Measurements from ENCODE around the gene CENPP. TPM values are rescaled to one million over a fixed set of nuclear protein-coding genes. Genes with fewer than 3 reads are reported as not detected.

Gene CENPP
- polyA plus RNA-seq, 2 donors: 2.2 to 3.6 TPM

DNA sequence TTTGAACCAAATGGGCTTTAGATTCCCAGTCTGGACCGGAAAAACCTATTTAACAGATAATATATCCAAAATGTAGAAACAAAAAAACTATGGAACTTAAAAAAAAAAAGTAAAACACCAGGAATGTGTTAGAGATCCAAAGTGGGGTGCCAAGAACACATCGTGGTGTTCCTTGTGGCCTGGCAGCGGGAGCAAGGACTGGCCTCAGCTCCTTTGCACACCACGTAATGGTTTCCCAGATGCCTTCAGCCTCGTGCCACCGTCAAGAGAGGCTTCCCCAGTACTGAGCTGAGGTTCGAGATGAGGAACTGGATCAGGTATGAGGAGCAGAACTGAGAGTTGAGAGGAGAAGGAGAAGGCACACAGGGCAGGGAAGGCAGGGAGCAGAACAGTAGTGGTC is 153.0 kb downstream of the CENPP start:
- Histone ChIP-seq H3K4me1 (ENCODE audit: control insufficient read depth in 2 of 2, insufficient read depth in 2 of 2, low read length in 1 of 2) (peaks cover 0 to 3% of the 10 kb centered on the region in 2 donors), H3K4me3 (ENCODE audit: low read depth in 1 of 2, low read length in 2 of 2) (no peak overlapping the region), H3K9me3 (ENCODE audit: control insufficient read depth in 2 of 2, insufficient read depth in 1 of 2, low read depth in 1 of 2, low read length in 1 of 2) (peaks cover 0 to 2% of the 10 kb centered on the region in 2 donors), H3K27me3 (ENCODE audit: control insufficient read depth in 1 of 2, insufficient read depth in 2 of 2, low read length in 2 of 2) (no peaks in the 10 kb centered on the region), H3K27ac (ENCODE audit: low read depth in 2 of 2, low read length in 1 of 2) (no peak overlapping the region), H3K36me3 (ENCODE audit: control insufficient read depth in 2 of 2, insufficient read depth in 2 of 2, low read length in 1 of 2) (no peaks in the 10 kb centered on the region)
- 90 to 92% methylated on average over 7 of the region's 7 CpGs for WGBS, 2 donors

DNA sequence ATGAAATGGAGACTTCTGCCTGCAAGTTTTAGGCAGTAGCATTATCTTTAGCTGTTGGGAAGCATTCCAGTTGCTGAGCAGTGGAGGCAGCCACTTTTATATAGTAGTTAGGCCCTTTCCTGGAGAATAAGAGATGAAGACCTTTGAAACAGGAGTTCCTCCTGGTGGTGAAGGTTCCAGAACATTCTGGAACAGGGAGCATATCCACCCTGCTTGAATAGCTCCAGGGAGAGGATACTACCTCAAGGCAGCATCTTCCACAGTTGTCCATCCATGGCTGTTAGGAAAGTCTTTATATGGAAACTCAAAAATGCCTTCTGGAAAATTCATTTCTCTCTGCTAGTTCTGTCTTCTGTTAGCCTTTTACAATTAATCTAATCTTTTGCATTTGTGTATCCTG is 153.6 kb downstream of the CENPP start:
- H3K27me3 ChIP-seq (ENCODE audit: control insufficient read depth in 1 of 2, insufficient read depth in 2 of 2, low read length in 2 of 2): no peaks in the 10 kb centered on the region
- no peaks in the 10 kb centered on the region for H3K36me3 ChIP-seq (ENCODE audit: control insufficient read depth in 2 of 2, insufficient read depth in 2 of 2, low read length in 1 of 2)
- H3K4me1 ChIP-seq (ENCODE audit: control insufficient read depth in 2 of 2, insufficient read depth in 2 of 2, low read length in 1 of 2): peaks cover 0 to 3% of the 10 kb centered on the region in 2 donors
- no peak overlapping the region for H3K4me3 ChIP-seq (ENCODE audit: low read depth in 1 of 2, low read length in 2 of 2)
- no peak overlapping the region for H3K27ac ChIP-seq (ENCODE audit: low read depth in 2 of 2, low read length in 1 of 2)
- peaks cover 0 to 2% of the 10 kb centered on the region in 2 donors for H3K9me3 ChIP-seq (ENCODE audit: control insufficient read depth in 2 of 2, insufficient read depth in 1 of 2, low read depth in 1 of 2, low read length in 1 of 2)

DNA sequence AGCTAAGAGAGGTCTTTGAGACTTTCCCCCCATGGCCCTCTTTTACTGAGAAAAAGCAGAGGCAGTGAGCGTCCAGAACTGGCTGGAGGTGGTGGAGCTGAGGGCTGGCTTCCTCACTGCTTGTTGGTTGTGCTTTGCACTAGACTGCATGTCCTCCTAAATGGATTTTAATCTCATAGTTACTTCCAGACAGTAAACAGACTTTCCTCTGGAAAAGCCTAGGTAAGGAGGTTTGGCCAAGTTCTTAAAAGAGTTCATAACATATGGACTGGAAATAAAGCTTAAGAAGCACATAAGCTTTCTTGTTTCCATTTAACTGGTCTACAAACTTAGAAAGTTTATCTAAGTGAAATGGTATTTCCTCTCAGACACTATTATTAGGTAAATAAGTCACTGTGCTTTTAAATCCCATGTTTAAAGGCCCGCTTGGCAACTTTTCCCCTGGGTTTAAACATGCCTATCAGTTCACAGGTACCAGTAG is 154.6 kb downstream of the CENPP start:
- Histone ChIP-seq H3K27ac (ENCODE audit: low read depth in 2 of 2, low read length in 1 of 2) (peak overlapping the region in 1 of 2 donors; percentile 54), H3K27me3 (ENCODE audit: control insufficient read depth in 1 of 2, insufficient read depth in 2 of 2, low read length in 2 of 2) (no peaks in the 10 kb centered on the region), H3K4me3 (ENCODE audit: low read depth in 1 of 2, low read length in 2 of 2) (no peak overlapping the region), H3K36me3 (ENCODE audit: control insufficient read depth in 2 of 2, insufficient read depth in 2 of 2, low read length in 1 of 2) (no peaks in the 10 kb centered on the region), H3K9me3 (ENCODE audit: control insufficient read depth in 2 of 2, insufficient read depth in 1 of 2, low read depth in 1 of 2, low read length in 1 of 2) (peaks cover 0 to 2% of the 10 kb centered on the region in 2 donors), H3K4me1 (ENCODE audit: control insufficient read depth in 2 of 2, insufficient read depth in 2 of 2, low read length in 1 of 2) (peaks cover 0 to 3% of the 10 kb centered on the region in 2 donors)
- WGBS, 2 donors: 61 to 65% methylated on average over 2 of the region's 2 CpGs

DNA sequence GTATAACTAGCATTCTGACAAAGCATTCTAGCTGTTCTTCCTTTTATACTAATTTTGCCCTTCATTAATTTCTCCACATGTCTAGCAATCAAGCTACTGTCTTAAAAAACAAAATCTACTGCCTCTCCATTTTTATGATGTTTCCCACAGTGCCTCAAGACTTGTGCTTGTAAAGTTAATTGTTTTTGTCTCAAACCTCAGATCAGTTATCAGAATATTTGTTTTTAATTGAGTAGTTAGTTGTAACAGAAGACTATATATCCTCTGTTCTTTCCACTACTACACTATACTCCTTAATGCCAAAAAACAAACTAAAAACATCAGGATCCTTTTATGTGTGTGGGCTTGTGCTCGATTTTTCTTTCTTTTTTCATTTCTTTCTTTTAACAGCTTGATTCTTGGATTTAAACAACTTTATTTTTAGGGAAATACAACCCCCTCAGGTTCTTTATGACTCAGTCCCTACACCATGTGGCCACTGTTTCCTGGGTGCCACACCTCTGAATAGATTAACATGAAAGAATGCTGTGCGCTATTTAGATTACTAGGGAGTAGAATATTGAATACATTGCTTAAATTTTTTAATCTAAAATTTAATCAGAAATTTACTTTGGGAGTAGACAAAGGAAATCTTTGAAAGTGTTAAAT is 155.4 kb downstream of the CENPP start:
- H3K36me3 ChIP-seq (ENCODE audit: control insufficient read depth in 2 of 2, insufficient read depth in 2 of 2, low read length in 1 of 2): no peaks in the 10 kb centered on the region
- 25 to 36% methylated on average over 2 of the region's 2 CpGs for WGBS, 2 donors
- no peaks in the 10 kb centered on the region for H3K27me3 ChIP-seq (ENCODE audit: control insufficient read depth in 1 of 2, insufficient read depth in 2 of 2, low read length in 2 of 2)
- H3K27ac ChIP-seq (ENCODE audit: low read depth in 2 of 2, low read length in 1 of 2): no peak overlapping the region
- no peak overlapping the region for H3K4me3 ChIP-seq (ENCODE audit: low read depth in 1 of 2, low read length in 2 of 2)
- H3K4me1 ChIP-seq (ENCODE audit: control insufficient read depth in 2 of 2, insufficient read depth in 2 of 2, low read length in 1 of 2): peaks cover 0 to 3% of the 10 kb centered on the region in 2 donors
- peaks cover 0 to 2% of the 10 kb centered on the region in 2 donors for H3K9me3 ChIP-seq (ENCODE audit: control insufficient read depth in 2 of 2, insufficient read depth in 1 of 2, low read depth in 1 of 2, low read length in 1 of 2)

DNA sequence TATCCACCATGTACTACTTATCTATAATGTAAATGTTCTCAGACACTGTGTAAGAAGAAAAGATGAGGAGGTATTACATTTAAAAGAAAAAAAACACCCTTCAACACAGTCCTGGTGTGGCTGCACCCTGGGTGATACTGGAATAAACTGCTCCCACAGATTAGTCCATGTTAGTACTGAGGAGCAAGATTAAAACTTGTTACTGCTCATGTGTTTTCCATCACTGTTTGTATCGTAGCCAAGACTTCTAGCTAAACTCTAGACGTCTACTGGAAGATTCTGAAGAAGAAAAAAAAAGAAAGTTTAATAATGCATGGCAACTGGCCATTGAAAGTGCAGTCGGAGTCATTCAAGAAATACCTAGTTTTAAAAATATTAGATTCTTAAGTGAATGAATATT is 156.6 kb downstream of the CENPP start, which contains the start of gene ASPN:
Gene ASPN (minus strand): TSS at position 178 of the 400 bp plus-strand sequence.
- Histone ChIP-seq H3K9me3 (ENCODE audit: control insufficient read depth in 2 of 2, insufficient read depth in 1 of 2, low read depth in 1 of 2, low read length in 1 of 2) (peaks cover 0 to 2% of the 10 kb centered on the region in 2 donors), H3K27ac (ENCODE audit: low read depth in 2 of 2, low read length in 1 of 2) (no peak within 1 kb of the TSS), H3K4me3 (ENCODE audit: low read depth in 1 of 2, low read length in 2 of 2) (no peak within 1 kb of the TSS), H3K4me1 (ENCODE audit: control insufficient read depth in 2 of 2, insufficient read depth in 2 of 2, low read length in 1 of 2) (peaks cover 0 to 3% of the 10 kb centered on the region in 2 donors), H3K36me3 (ENCODE audit: control insufficient read depth in 2 of 2, insufficient read depth in 2 of 2, low read length in 1 of 2) (no peaks in the 10 kb centered on the region), H3K27me3 (ENCODE audit: control insufficient read depth in 1 of 2, insufficient read depth in 2 of 2, low read length in 2 of 2) (no peaks in the 10 kb centered on the region)
- WGBS, 2 donors: 45 to 55% methylated on average over 3 of the region's 3 CpGs

DNA sequence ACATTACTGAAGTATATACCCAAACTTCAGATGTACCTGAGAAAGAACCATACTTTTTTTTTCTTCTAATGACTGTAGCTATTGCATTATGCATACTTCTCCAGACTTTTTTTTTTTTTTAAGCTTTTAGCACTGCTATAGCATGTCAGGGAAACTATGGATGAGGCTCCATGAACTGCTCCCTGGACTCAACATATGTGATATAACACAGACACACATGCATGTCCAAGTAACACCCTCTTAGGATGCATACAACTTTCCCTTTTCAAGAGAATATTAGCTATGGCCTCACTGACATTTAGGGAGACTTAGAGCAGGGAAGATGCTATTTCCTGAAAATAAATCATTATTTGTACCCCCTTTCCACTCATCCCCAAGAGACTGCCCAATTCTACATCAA is 157.1 kb downstream of the CENPP start:
- Histone ChIP-seq H3K9me3 (ENCODE audit: control insufficient read depth in 2 of 2, insufficient read depth in 1 of 2, low read depth in 1 of 2, low read length in 1 of 2) (peaks cover 0 to 2% of the 10 kb centered on the region in 2 donors), H3K27ac (ENCODE audit: low read depth in 2 of 2, low read length in 1 of 2) (no peak overlapping the region), H3K36me3 (ENCODE audit: control insufficient read depth in 2 of 2, insufficient read depth in 2 of 2, low read length in 1 of 2) (no peaks in the 10 kb centered on the region), H3K4me3 (ENCODE audit: low read depth in 1 of 2, low read length in 2 of 2) (no peak overlapping the region), H3K4me1 (ENCODE audit: control insufficient read depth in 2 of 2, insufficient read depth in 2 of 2, low read length in 1 of 2) (peaks cover 0 to 3% of the 10 kb centered on the region in 2 donors), H3K27me3 (ENCODE audit: control insufficient read depth in 1 of 2, insufficient read depth in 2 of 2, low read length in 2 of 2) (no peaks in the 10 kb centered on the region)

DNA sequence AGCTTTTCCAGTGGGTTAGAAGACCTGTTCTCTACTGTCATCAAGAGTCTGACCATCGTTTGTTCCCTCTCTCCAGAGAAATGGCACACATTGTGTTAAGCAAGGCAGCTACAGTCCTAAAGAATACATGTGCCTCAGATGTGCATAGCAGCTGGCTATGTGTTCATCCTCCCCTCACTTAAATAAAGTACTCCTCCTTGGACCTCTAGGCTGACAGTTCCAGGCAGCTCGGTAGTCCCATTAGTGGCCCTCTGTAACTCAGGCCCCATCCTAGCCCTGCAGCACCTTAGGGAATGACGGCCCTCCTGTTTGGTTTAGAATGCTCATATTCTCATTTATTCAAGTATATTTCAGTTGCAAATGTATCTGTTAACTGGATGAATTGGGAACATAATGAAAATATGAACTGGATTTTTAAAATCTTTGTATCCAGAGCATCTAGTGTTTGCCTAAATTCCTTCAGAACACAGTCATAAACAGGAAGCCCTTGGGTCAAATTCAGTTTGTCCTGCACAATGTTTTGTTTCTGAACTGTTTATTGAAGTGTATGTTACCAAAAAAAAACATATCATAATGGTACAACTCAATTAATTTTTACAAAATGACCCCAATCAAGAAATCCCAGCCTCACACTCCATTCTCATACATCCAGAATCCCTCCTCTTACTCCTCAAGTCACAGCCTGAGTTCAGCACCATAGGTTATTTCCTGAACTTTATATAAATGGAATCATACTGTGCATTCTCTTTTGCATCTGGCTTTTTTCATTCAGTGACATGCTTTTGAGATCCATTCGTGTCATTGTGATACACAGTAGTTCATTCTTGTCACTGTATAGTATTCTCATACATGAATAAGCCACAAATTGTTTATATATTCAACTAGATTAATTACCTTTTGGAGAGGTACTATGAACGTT is 158.1 kb downstream of the CENPP start:
- H3K4me1 ChIP-seq (ENCODE audit: control insufficient read depth in 2 of 2, insufficient read depth in 2 of 2, low read length in 1 of 2): peaks cover 0 to 1% of the 10 kb centered on the region in 2 donors
- H3K27me3 ChIP-seq (ENCODE audit: control insufficient read depth in 1 of 2, insufficient read depth in 2 of 2, low read length in 2 of 2): no peaks in the 10 kb centered on the region
- WGBS, 2 donors: 76% methylated on average over 5 of the region's 5 CpGs
- H3K27ac ChIP-seq (ENCODE audit: low read depth in 2 of 2, low read length in 1 of 2): no peak overlapping the region
- no peaks in the 10 kb centered on the region for H3K36me3 ChIP-seq (ENCODE audit: control insufficient read depth in 2 of 2, insufficient read depth in 2 of 2, low read length in 1 of 2)
- H3K9me3 ChIP-seq (ENCODE audit: control insufficient read depth in 2 of 2, insufficient read depth in 1 of 2, low read depth in 1 of 2, low read length in 1 of 2): peaks cover 0 to under 1% of the 10 kb centered on the region in 2 donors
- H3K4me3 ChIP-seq (ENCODE audit: low read depth in 1 of 2, low read length in 2 of 2): no peak overlapping the region

DNA sequence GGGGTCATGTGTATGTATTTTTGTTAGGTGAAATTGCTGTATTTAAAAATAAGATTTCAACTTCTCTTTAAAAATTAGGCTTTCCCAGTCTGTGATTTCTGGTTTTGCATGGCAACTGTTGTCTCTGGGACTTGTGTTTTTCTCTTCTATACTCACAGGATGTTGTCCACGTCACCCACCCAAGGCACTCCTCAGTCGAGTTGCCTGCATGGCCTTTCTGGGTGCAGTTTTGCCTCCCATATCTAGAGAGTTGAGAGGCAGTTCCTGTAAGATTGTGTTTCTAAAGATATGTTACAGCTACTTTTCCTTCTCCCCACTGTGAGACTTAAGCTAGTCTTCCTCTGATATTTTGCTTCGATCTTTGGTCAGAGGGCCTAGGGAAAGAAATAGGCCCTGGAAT is 158.8 kb downstream of the CENPP start:
- Histone ChIP-seq H3K4me1 (ENCODE audit: control insufficient read depth in 2 of 2, insufficient read depth in 2 of 2, low read length in 1 of 2) (no peaks in the 10 kb centered on the region), H3K27ac (ENCODE audit: low read depth in 2 of 2, low read length in 1 of 2) (no peak overlapping the region)

DNA sequence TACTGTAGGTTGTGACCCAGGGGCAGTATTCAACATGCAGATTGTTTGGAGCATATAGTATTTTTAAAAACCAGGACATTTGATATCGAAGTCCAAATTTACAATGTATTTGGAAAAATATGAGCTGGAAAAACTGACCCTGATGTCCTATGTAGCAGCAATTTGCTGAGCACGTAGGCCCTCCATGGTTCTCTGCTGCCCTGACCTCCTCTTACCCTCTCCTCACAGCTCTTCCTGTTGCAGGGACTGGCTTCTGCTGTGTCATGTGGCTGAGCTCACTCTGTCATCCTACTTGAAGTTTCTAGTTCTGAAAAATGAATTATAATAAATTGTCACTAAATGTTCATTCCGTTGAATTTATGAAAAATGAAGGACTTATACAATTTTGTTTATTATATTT is 160.6 kb downstream of the CENPP start:
- 83 to 88% methylated on average over 3 of the region's 3 CpGs for WGBS, 2 donors
- no peak overlapping the region for H3K4me3 ChIP-seq (ENCODE audit: low read depth in 1 of 2, low read length in 2 of 2)
- H3K9me3 ChIP-seq (ENCODE audit: control insufficient read depth in 2 of 2, insufficient read depth in 1 of 2, low read depth in 1 of 2, low read length in 1 of 2): no peaks in the 10 kb centered on the region
- no peak overlapping the region for H3K27ac ChIP-seq (ENCODE audit: low read depth in 2 of 2, low read length in 1 of 2)
- H3K4me1 ChIP-seq (ENCODE audit: control insufficient read depth in 2 of 2, insufficient read depth in 2 of 2, low read length in 1 of 2): no peaks in the 10 kb centered on the region
- H3K27me3 ChIP-seq (ENCODE audit: control insufficient read depth in 1 of 2, insufficient read depth in 2 of 2, low read length in 2 of 2): no peaks in the 10 kb centered on the region
- H3K36me3 ChIP-seq (ENCODE audit: control insufficient read depth in 2 of 2, insufficient read depth in 2 of 2, low read length in 1 of 2): no peaks in the 10 kb centered on the region

More for the DNA sequence above, 158.8 kb downstream of the CENPP start:
- no peaks in the 10 kb centered on the region for H3K9me3 ChIP-seq (ENCODE audit: control insufficient read depth in 2 of 2, insufficient read depth in 1 of 2, low read depth in 1 of 2, low read length in 1 of 2)
- H3K27me3 ChIP-seq (ENCODE audit: control insufficient read depth in 1 of 2, insufficient read depth in 2 of 2, low read length in 2 of 2): no peaks in the 10 kb centered on the region
- WGBS, 2 donors: 88 to 96% methylated on average over 3 of the region's 3 CpGs
- H3K4me3 ChIP-seq (ENCODE audit: low read depth in 1 of 2, low read length in 2 of 2): no peak overlapping the region
- no peaks in the 10 kb centered on the region for H3K36me3 ChIP-seq (ENCODE audit: control insufficient read depth in 2 of 2, insufficient read depth in 2 of 2, low read length in 1 of 2)
